Myocyte (in vitro differentiated cells): ENCODE data around the gene CD274. TPM values are rescaled to one million over a fixed set of nuclear protein-coding genes. Genes with fewer than 3 reads are reported as not detected.
"Not testable (repeated sequence)": the region's sequence is repeated elsewhere in the genome, so short reads cannot be mapped to it uniquely, and the experiment has no call there.

Experiments
- DNase-seq: peaks from one replicate; pipeline ENCODE4 v3.0.0-alpha.2; 2012; ENCODE audit warnings: low read depth
- total RNA-seq: library from RNA; depleted of rRNA; stranded (reverse); fragments of >200 nt; gene quantifications from 2 replicates; pipeline ENCODE4 v1.2.3, GENCODE V29; 2014

The CD274 gene
- total RNA-seq, 1 donor from 2014 or later, result 0.94 TPM

DNA sequence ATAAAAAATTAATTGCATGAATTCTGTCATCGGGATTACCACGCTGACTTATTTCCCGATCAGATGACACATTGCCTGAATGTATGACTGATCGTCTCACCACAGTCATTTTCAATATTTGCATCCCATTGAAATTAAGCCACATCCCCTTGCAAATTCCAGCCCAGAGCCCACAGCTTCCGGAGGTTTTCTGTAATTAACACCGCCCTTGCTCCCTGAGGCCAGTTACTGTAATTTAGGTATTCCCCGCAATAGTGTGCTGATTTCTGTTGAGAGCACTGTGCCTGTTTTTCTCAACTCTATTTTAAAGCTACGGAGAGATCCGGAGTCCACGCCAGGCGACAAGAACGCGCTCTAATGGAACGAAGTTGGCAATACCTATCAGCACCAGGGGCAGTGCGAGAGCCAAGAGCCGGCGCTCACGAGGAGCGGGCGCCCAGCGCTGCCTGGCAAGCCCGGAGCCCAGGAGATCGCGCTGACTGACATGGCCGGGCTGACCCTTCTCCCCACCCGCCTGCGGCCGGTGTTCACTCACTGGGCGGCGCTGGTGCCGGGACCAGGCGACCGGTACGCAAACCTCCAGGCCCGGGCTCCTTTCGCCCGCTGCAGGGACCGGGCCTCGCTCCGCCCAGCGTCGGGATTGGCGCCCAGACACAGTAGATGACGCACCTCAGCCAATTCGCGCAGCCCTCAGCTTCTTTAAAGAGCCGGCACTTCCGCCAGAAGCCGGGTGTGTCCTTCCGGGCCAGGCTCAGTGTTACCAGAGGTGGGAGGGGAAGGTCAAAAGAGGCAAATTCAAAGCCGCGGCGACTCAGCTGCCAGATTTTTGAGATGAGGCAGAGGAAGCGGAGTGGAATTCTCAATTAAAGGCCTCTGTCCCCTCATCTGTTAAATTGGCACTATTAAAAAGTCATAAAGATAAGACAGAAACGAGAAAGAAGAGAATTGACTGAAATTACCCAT lies 12.8 kb upstream of the CD274 start, which contains the start of gene PLGRKT:
TSS of gene PLGRKT (minus strand) at position 672 of the 963 bp plus-strand sequence. CDS start 5,948 bp downstream, outside the sequence.
- DNase-seq, result peak; percentile 97

DNA sequence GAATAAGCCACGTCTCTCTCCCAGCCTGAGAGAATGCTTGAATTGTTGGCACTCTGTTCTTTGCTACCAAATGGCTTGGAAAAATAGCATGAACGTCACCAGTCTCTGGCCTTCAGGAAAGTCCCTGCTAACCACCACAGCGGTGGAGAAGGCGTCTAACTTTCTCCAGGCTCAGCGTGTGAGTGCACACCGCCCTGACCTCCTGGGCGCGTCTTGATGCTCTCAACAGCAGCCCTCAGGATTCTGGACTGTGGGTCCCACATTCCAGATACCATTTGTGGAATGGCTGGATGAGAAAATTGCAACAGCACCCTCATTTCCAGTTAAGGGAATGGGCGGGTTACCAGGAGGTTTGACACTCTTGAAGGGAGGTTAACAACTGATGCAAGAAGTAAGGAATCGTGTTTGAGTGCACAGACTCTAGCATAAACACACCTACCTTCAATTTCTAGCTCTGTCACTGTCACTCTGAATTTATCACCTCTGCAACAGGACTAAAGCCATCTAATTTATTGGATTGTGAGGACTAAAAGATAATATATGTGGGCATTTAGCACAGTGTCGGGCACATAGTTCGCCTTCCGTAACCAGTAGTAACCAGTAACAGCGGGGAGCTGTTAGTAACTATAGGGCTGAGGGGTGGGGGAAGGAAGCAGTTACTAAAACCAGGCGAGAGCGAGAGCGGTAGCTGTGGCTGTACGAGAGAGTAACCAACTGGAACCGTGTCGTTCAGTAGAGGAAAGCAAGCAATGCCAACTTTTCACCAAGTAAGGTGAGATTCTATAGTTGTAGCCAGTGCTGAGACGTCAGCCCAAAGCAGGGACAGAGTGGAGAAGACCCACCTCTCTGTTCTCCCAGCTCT lies 11.8 kb upstream of the CD274 start:
- peak; percentile 55 for DNase-seq

GRCh38 chr9:5440426-5440825 lies 9.9 kb upstream of the CD274 start:
- no peak for DNase-seq

DNA sequence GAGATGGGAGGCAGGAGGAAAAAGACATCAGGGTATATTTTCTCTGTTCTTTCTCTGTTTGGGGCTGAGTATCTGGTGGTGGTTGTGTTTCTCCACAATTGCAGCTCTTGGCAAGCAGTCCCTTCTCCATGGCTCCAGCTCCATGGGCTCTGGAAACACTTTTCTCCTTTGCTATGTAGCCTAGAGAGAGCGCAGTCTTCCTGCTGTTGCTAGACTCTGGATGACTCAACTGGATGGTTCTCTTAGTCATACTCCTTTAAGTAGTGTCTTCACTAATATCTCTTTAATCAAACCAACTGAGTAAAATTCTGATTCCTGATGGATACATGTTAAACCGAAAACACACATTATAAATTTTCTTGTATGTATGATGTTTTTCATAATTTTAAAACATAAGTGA lies 9.3 kb upstream of the CD274 start:
- DNase-seq, result peak; percentile 18

DNA sequence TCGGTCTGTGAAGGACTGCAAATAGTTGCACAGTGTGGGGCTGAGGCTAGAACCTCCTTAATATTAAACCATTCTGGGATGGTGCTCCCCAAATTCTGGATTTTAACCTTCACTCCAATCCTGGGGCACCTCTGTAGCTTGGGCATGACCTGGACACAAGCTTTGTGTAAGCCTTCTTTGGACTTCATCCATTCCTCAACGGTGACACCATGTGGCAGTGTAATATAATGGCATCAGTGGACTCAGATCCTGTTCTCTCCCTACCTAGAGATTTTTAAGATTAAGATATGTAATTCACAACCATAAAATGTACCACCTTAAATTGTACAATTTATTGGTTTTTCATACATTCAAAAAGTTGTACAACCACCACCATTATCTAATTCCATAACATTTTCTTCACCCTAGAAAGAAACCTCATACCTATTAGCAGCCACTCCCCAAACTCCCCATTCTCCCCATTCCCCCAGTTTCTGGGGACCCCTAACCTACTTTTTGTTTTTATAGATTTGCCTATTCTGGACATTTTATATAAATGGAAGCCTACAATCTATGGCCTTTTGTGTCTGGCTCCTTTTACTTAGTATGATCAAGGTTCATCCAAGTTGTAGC lies 7.8 kb upstream of the CD274 start:
- DNase-seq, result peak; percentile 77

GRCh38 chr9:5443850-5444249 lies 6.5 kb upstream of the CD274 start:
- no peak for DNase-seq

DNA sequence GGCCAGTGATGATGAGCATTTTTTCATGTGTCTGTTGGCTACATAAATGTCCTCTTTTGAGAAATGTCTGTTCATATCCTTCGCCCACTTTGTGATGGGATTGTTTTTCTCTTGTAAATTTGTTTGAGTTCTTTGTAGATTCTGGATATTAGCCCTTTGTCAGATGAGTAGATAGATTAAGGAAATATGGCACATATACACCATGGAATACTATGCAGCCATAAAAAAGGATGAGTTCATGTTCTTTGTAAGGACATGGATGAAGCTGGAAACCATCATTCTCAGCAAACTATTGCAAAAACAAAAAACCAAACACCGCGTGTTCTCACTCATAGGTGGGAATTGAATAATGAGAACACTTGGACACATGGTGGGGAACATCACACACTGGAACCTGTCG lies 5.2 kb upstream of the CD274 start:
- DNase-seq, result not testable (repeated sequence)

DNA sequence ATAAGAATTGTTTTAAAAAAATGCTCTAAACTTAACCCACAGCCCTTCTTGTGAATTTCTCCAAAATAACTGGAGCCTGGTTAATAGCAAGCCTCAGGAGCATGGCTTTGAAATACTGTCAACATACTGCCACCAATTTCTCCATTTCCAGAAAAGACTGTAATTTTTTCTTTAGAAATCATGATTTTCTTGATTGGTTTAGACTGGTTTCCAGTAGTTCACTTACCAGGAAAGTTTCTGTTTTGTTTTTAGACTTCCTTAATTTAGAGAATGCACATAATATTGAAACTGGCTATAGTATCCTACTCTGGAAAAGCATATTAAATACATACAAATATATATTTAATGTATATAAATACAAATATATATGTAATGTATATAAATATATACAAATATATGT lies 4.5 kb upstream of the CD274 start:
- no peak for DNase-seq

GRCh38 chr9:5446451-5447236 lies 3.7 kb upstream of the CD274 start:
- peak; percentile 75 for DNase-seq

DNA sequence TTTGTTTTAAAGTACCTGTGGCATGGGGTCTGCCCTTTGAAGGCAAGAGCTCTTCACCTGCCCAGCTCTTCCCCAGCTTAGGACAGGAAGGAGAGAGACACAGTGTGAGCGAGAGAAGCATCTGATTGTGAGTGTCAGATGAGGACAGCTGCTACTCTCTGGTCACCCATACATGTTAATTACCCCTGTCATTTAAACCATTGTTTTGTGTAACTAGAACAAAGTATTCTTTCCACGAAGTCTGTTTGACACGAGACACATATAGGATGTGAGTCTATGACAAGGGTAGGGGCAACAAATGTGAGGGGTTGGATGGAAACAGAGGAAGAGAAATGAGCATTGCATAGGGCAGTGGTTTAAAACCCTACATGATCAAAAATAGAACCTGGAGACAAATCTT lies 3.0 kb upstream of the CD274 start:
- DNase-seq, result no peak

- no peak for DNase-seq
These were observed 2.3 kb upstream of the CD274 start for GRCh38 chr9:5448016-5448415.

GRCh38 chr9:5448461-5449435 lies 1.6 kb upstream of the CD274 start:
- DNase-seq, result no peak

DNA sequence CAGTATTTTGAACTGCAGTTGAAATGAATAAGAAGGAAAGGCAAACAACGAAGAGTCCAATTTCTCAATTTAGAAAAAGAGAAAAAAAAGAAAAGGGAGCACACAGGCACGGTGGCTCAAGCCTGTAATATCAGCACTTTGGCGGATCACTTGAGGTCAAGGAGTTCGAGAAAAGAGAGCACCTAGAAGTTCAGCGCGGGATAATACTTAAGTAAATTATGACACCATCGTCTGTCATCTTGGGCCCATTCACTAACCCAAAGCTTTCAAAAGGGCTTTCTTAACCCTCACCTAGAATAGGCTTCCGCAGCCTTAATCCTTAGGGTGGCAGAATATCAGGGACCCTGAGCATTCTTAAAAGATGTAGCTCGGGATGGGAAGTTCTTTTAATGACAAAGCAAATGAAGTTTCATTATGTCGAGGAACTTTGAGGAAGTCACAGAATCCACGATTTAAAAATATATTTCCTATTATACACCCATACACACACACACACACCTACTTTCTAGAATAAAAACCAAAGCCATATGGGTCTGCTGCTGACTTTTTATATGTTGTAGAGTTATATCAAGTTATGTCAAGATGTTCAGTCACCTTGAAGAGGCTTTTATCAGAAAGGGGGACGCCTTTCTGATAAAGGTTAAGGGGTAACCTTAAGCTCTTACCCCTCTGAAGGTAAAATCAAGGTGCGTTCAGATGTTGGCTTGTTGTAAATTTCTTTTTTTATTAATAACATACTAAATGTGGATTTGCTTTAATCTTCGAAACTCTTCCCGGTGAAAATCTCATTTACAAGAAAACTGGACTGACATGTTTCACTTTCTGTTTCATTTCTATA lies 602 bp upstream of the CD274 start:
- no peak for DNase-seq

GRCh38 chr9:5452286-5452609 lies 1.9 kb downstream of the CD274 start:
- DNase-seq, result no peak

DNA sequence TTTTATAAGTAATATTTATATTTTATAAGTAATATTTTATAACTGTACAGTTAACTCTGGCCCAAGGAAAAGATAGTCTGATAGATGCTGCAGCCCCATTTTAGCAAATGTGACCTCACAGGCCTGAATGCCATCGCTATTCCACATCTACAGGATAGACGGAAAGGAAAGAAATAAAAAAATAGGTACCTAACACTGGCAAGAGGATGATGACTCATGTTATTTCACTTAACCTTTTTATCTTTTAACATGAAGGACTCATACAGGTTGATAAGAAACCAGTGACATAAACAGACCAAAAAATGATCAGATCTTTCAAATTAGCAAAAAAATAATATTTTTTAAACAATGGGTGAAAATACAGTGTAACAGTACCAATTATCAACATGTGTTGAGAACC lies 2.7 kb downstream of the CD274 start:
- DNase-seq, result no peak

- no peak for DNase-seq
These were observed 3.3 kb downstream of the CD274 start for GRCh38 chr9:5453673-5454072.

DNA sequence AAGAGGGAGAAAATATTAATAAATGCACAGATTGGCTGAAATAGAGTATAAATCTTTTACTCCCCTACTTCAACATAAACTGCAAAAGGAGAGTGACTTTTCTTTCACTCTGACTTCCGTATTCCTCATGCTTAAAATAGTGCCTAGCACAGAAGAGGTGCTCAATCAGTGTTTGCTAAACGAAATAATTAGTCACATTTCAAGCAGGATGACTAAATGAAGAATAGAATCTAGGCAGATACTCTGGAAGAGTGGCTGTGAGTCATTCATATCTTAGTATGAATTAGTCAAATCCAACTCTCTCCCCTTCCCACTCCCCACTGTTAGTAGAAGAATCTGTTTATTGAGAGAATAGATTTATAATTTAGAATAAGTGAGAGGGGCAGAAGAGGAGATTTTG lies 4.8 kb downstream of the CD274 start:
- peak; percentile 33 for DNase-seq

DNA sequence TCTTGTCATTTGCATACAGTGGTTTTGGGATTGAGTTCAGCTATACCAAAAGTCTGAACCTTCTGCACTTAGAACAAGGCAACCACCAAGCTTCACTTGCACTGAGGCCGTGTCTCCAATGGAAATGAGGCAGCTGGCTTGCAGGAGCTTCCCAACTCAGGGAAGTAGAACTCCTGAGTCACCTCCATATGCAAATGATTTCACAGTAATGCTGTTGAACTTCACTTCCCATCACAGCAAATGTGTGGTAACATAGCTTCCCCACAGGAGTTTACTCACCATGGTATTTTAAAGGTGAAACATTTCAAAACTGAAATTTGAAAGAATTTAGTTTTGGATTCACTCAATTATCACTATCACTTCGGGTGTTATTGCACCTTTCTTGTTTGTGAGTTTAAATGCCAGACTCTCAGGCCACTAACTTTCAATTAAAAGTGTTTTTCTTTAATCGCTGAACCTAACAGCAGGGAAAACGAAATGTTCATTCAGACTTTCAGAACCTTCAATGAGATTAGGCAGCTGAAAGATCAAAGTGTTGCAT lies 9.0 kb downstream of the CD274 start:
- no peak for DNase-seq
